DND-41 (cell line): ENCODE measurements around the gene ASIC1.

ENCODE experiments used
- EZH2 ChIP-seq: IDR thresholded peaks from 3 replicates; pipeline ENCODE4 v1.6.1; 2012; ENCODE audit warnings: borderline replicate concordance, low read depth, mild to moderate bottlenecking, moderate library complexity, low read length, inconsistent platforms; ENCODE audit not compliant: severe bottlenecking
- TF ChIP-seq, protein P1 (sequence below): IDR thresholded peaks from 2 replicates; pipeline ENCODE4 v1.5.1; 2012; ENCODE audit warnings: borderline replicate concordance, low read length, moderate library complexity, mild to moderate bottlenecking; ENCODE audit not compliant: poor library complexity, severe bottlenecking; ENCODE audit errors: extremely low read depth

DNA sequence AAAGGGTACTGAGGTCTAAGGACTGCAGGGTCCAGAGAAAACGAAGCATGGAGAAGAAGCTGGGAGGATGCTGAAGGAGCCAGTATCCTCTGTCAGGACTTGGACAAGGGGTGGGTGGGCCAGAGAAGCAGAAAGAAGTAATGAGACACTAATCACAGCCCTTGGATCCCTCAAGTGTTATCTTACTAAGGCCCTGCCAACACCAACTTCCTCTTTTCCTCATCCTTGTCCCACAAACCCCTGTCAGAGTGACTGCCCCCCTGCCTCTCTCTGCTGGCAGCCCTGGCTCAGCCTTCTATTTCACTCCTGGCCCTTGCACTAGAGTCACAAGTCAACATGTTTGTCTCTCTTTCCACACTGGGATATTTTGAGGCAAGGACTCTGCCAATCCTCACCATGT lies 3.8 kb upstream of the ASIC1 start:
- TF ChIP-seq, protein P1, sequence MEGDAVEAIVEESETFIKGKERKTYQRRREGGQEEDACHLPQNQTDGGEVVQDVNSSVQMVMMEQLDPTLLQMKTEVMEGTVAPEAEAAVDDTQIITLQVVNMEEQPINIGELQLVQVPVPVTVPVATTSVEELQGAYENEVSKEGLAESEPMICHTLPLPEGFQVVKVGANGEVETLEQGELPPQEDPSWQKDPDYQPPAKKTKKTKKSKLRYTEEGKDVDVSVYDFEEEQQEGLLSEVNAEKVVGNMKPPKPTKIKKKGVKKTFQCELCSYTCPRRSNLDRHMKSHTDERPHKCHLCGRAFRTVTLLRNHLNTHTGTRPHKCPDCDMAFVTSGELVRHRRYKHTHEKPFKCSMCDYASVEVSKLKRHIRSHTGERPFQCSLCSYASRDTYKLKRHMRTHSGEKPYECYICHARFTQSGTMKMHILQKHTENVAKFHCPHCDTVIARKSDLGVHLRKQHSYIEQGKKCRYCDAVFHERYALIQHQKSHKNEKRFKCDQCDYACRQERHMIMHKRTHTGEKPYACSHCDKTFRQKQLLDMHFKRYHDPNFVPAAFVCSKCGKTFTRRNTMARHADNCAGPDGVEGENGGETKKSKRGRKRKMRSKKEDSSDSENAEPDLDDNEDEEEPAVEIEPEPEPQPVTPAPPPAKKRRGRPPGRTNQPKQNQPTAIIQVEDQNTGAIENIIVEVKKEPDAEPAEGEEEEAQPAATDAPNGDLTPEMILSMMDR, result no peak
- no peak for TF ChIP-seq EZH2
